22Rv1 (cell line): ENCODE results near the gene ANKRD34C.

Experiments used
- ZFX ChIP-seq: fragments of 450-650 bp; IDR thresholded peaks from 2 replicates; pipeline ENCODE4 v1.6.1; 2017; ENCODE audit warnings: antibody characterized with exemption, borderline replicate concordance
- TF ChIP-seq, protein P1 (sequence below): fragments of 450-650 bp; IDR thresholded peaks from 2 replicates; pipeline ENCODE4 v1.5.1; 2017; ENCODE audit warnings: mild to moderate bottlenecking

DNA sequence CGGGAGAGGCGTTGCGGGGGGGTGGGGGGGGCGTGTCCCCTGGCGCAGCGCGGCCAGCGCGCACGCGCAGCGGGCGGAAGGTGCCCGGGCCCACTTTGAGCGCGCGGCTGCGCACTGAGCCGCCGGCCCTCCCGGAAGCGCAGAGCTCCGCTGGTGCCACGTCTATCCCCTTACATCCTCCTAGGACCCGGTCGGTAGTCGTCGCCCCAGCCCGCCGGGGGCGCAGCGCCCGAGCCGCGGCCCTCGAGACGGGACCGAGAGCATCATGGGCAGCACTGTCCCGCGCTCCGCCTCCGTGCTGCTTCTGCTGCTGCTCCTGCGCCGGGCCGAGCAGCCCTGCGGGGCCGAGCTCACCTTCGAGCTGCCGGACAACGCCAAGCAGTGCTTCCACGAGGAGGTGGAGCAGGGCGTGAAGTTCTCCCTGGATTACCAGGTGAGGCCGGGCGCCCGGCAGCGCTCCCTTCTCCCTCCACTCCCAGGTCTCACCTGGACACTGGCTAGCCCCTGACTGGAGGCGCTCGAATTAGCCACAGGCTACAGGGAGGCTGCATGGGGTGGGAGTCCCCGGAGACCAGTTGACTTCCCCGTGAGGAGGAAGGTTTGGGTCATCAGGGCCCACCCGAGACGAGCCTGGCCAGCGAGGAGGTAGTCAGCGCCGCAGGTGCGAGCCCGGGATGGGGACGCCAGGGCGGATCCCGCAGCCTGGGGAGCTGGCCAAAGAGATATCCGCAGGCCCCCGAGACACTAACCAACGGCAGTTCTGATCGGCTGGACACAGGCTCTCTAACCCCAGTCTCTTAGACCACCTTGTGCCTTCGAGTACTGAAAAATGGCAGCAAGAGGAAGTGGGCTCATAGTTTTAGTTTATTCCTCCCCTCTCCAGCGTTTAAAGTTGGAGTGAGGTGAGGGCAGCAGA lies 28.7 kb downstream of the ANKRD34C start, which contains the start of gene TMED3:
- TF ChIP-seq, protein P1, sequence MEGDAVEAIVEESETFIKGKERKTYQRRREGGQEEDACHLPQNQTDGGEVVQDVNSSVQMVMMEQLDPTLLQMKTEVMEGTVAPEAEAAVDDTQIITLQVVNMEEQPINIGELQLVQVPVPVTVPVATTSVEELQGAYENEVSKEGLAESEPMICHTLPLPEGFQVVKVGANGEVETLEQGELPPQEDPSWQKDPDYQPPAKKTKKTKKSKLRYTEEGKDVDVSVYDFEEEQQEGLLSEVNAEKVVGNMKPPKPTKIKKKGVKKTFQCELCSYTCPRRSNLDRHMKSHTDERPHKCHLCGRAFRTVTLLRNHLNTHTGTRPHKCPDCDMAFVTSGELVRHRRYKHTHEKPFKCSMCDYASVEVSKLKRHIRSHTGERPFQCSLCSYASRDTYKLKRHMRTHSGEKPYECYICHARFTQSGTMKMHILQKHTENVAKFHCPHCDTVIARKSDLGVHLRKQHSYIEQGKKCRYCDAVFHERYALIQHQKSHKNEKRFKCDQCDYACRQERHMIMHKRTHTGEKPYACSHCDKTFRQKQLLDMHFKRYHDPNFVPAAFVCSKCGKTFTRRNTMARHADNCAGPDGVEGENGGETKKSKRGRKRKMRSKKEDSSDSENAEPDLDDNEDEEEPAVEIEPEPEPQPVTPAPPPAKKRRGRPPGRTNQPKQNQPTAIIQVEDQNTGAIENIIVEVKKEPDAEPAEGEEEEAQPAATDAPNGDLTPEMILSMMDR: peak; percentile 48
- TF ChIP-seq ZFX: no peak
